AG04450 (cell line): ENCODE results near the gene LRP1B. TPM values are rescaled to one million over a fixed set of nuclear protein-coding genes. Genes with fewer than 3 reads are reported as not detected.

Source experiments
- CTCF ChIA-PET: fragments of 300-600, 350-600 bp; formaldehyde crosslinking; extraction: SDS; loops from one replicate; lab custom pipeline; 2022; ENCODE audit warnings: antibody characterized with exemption, inconsistent platforms; lab: Charles Lee
- POLR2A ChIA-PET: fragments of 350-600 bp; formaldehyde crosslinking; extraction: SDS; loops from one replicate; lab custom pipeline; 2021; ENCODE audit warnings: antibody characterized with exemption, inconsistent platforms; lab: Yijun Ruan, JAX
- DNase-seq: peaks from one replicate; pipeline ENCODE4 v3.0.0-alpha.2; 2011; ENCODE audit warnings: low read depth, low spot score
- H3K27ac ChIP-seq: one replicate; pipeline ENCODE4 v1.5.1; 2012; ENCODE audit warnings: low read depth, low read length, control low read depth
- H3K27me3 ChIP-seq: one replicate; pipeline ENCODE4 v1.6.0; 2012; ENCODE audit warnings: low read length; ENCODE audit not compliant: control insufficient read depth, insufficient read depth
- H3K4me3 ChIP-seq: 2 replicates; pipeline ENCODE4 v1.5.1; 2011; ENCODE audit warnings: mild to moderate bottlenecking, low read depth, low read length, control low read depth
- H3K9me3 ChIP-seq: 2 replicates; pipeline ENCODE4 v1.5.1; 2012; ENCODE audit warnings: low read length; ENCODE audit not compliant: control insufficient read depth, insufficient read depth
- CTCF ChIP-seq: IDR thresholded peaks from 2 replicates; pipeline ENCODE4 v1.5.1; 2011; ENCODE audit warnings: low read depth, low read length, control low read depth, inconsistent platforms
- polyA plus RNA-seq: library from polyadenylated mRNA; depleted of rRNA; stranded (reverse); fragments of >200 nt; gene quantifications from 2 replicates; pipeline ENCODE4 v1.2.3, GENCODE V29; 2011

Gene LRP1B
- polyA plus RNA-seq, 1 experiment: 0.15 TPM

- H3K27me3 ChIP-seq: no peaks in the 10 kb centered on the region
- TF ChIP-seq CTCF: no peak
- ChIA-PET CTCF (no interaction called here), POLR2A (no interaction called here)
- no peak overlapping the region for H3K27ac ChIP-seq
- no peak for DNase-seq
- H3K4me3 ChIP-seq: no peak overlapping the region
- no peaks in the 10 kb centered on the region for H3K9me3 ChIP-seq
These were observed 429.2 kb downstream of the LRP1B start for GRCh38 chr2:141701618-141702017.

- H3K4me3 ChIP-seq: no peak overlapping the region
- H3K9me3 ChIP-seq: no peaks in the 10 kb centered on the region
- H3K27me3 ChIP-seq: no peaks in the 10 kb centered on the region
- no peak for DNase-seq
- POLR2A ChIA-PET: no interaction called here
- CTCF ChIA-PET: no interaction called here
- no peak for TF ChIP-seq CTCF
- no peak overlapping the region for H3K27ac ChIP-seq
These were observed 431.2 kb downstream of the LRP1B start for GRCh38 chr2:141699573-141699972.

GRCh38 chr2:141698500-141698899 is 432.3 kb downstream of the LRP1B start:
- POLR2A ChIA-PET: no interaction called here
- Histone ChIP-seq H3K4me3 (no peak overlapping the region), H3K9me3 (no peaks in the 10 kb centered on the region), H3K27me3 (no peaks in the 10 kb centered on the region), H3K27ac (no peak overlapping the region)
- CTCF ChIA-PET: no interaction called here
- no peak for DNase-seq
- TF ChIP-seq CTCF: no peak

GRCh38 chr2:141697035-141697434 is 433.8 kb downstream of the LRP1B start:
- no peak for TF ChIP-seq CTCF
- ChIA-PET POLR2A (no interaction called here), CTCF (no interaction called here)

GRCh38 chr2:141694180-141694579 is 436.6 kb downstream of the LRP1B start:
- DNase-seq: no peak
- ChIA-PET POLR2A (no interaction called here), CTCF (no interaction called here)
- H3K27ac ChIP-seq: no peak overlapping the region
- no peak for TF ChIP-seq CTCF
- H3K27me3 ChIP-seq: no peaks in the 10 kb centered on the region
- no peak overlapping the region for H3K4me3 ChIP-seq
- H3K9me3 ChIP-seq: no peaks in the 10 kb centered on the region

More at GRCh38 chr2:141697035-141697434, 433.8 kb downstream of the LRP1B start:
- Histone ChIP-seq H3K27ac (no peak overlapping the region), H3K27me3 (no peaks in the 10 kb centered on the region), H3K9me3 (no peaks in the 10 kb centered on the region), H3K4me3 (no peak overlapping the region)
- no peak for DNase-seq
